GM12872 (cell line): ENCODE data around the gene MALRD1.

Experiments used
- CTCF ChIP-seq: IDR thresholded peaks from 3 replicates; pipeline ENCODE4 v1.5.1; 2011; ENCODE audit warnings: low read depth, mild to moderate bottlenecking, low read length, moderate library complexity; ENCODE audit not compliant: insufficient read depth

MALRD1 gene

GRCh38 chr10:19731560-19731959 lies 683.0 kb downstream of the MALRD1 start:
- TF ChIP-seq CTCF = no peak

GRCh38 chr10:19738440-19738839 lies 689.8 kb downstream of the MALRD1 start:
- TF ChIP-seq CTCF = no peak

GRCh38 chr10:19745672-19746071 lies 697.1 kb downstream of the MALRD1 start:
- TF ChIP-seq CTCF = no peak

GRCh38 chr10:19749185-19749729 lies 700.7 kb downstream of the MALRD1 start:
- no peak for TF ChIP-seq CTCF

- TF ChIP-seq CTCF = no peak
These were observed 702.4 kb downstream of the MALRD1 start for GRCh38 chr10:19750972-19751371.

GRCh38 chr10:19756919-19757318 lies 708.3 kb downstream of the MALRD1 start:
- TF ChIP-seq CTCF = no peak

- TF ChIP-seq CTCF = no peak
These were observed 713.4 kb downstream of the MALRD1 start for GRCh38 chr10:19762026-19762425.
